ENCODE results near the gene GAB4.
"Not testable (repeated sequence)": the region's sequence is repeated elsewhere in the genome, so short reads cannot be mapped to it uniquely, and the experiment has no call there.

GAB4 gene

GRCh38 chr22:16955081-16955480 lies 52.9 kb downstream of the GAB4 start:
- Mint-ChIP-seq H3K4me1 (peaks cover 11% of the 10 kb centered on the region), H3K27ac (no peak overlapping the region), H3K36me3 (no peaks in the 10 kb centered on the region), H3K4me3 (no peak overlapping the region), H3K9me3 (no peaks in the 10 kb centered on the region)
- ATAC-seq (no peak), DNase-seq (ENCODE audit: low spot score in 2 of 2) (no peak)

- ATAC-seq (no peak), DNase-seq (ENCODE audit: low spot score in 2 of 2) (no peak)
- Mint-ChIP-seq H3K9me3 (no peaks in the 10 kb centered on the region), H3K36me3 (no peaks in the 10 kb centered on the region), H3K4me3 (no peak overlapping the region), H3K4me1 (peaks cover 11% of the 10 kb centered on the region), H3K27ac (no peak overlapping the region)
Measured at GRCh38 chr22:16954060-16954403, 54.0 kb downstream of the GAB4 start.

DNA sequence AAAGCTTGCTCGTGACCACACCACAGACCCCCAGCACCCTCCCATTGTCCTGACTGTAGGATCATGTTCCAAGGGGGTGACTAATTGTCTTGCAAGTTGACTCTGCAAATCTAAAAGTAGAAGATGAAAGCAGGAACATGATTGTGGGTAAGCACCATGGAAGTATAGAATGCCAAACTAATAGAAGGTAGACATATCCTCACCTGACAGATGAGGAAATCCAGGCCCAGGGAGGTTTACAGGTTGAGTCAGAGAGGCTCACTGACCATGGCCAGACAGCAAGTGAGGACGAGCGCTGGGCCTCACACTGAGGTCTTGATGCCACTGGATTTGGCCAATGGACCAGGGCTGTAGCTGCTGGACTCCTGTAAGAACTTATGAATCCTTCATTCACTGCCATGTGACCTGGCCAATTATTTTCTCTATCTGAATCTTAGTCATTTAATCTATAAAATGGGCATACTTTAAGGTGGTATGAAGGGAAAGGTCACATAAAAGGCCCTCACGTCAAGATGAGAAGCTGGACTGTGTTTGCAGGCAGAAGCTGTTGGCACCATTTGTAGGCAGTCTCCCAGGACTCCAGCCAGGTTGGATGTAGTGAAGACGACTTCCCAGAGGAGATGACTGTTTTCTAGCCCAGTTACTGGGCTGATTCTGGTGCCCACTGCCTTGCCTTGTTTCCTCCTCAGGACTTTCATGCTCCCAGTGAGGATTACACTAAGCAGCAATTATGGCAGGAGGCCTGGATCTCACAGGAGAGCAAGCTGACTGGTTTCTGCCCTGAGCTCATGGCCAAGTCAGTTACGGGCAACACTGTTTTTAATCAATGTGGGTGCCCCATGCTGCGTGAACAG lies 54.6 kb downstream of the GAB4 start:
- no peak for ATAC-seq
- no peak overlapping the region for H3K27ac Mint-ChIP-seq

GRCh38 chr22:16949561-16949960 lies 58.5 kb downstream of the GAB4 start:
- Mint-ChIP-seq H3K36me3 (no peaks in the 10 kb centered on the region), H3K4me3 (no peak overlapping the region), H3K4me1 (no peaks in the 10 kb centered on the region), H3K27ac (no peak overlapping the region), H3K9me3 (no peaks in the 10 kb centered on the region)
- ATAC-seq: peak; percentile 69
- no peak for DNase-seq (ENCODE audit: low spot score in 2 of 2)

More for the DNA sequence above, 54.6 kb downstream of the GAB4 start:
- no peaks in the 10 kb centered on the region for H3K9me3 Mint-ChIP-seq
- no peak overlapping the region for H3K4me3 Mint-ChIP-seq
- H3K36me3 Mint-ChIP-seq: no peaks in the 10 kb centered on the region
- peaks cover 11% of the 10 kb centered on the region for H3K4me1 Mint-ChIP-seq
- no peak for DNase-seq (ENCODE audit: low spot score in 2 of 2)

- no peak for DNase-seq (ENCODE audit: low spot score in 2 of 2)
- H3K4me1 Mint-ChIP-seq: no peaks in the 10 kb centered on the region
- no peak overlapping the region for H3K4me3 Mint-ChIP-seq
- ATAC-seq: no peak
- no peaks in the 10 kb centered on the region for H3K36me3 Mint-ChIP-seq
- H3K27ac Mint-ChIP-seq: no peak overlapping the region
- no peaks in the 10 kb centered on the region for H3K9me3 Mint-ChIP-seq
Measured at GRCh38 chr22:16937811-16938210, 70.2 kb downstream of the GAB4 start.

DNA sequence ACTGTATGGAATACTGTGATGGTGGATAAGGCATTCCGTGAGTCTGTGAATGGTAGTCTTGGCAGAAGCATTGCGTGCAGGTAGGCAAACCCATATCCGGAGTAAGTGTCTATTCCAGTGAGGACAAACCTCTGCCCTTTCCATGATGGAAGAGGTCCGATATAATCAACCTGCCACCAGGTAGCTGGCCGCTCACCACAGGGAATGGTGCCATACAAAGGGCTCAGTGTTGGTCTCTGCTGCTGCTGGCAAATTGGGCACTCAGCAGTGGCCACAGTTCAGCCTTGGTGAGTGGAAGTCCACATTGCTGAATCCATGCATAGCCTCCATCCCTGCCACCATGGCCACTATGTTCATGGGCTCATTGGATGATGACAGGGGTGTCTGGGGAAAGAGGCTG lies 70.8 kb downstream of the GAB4 start:
- not testable (repeated sequence) for H3K27ac Mint-ChIP-seq; H3K4me1 Mint-ChIP-seq; ATAC-seq; H3K4me3 Mint-ChIP-seq; H3K9me3 Mint-ChIP-seq; H3K36me3 Mint-ChIP-seq; DNase-seq (ENCODE audit: low spot score in 2 of 2)

DNA sequence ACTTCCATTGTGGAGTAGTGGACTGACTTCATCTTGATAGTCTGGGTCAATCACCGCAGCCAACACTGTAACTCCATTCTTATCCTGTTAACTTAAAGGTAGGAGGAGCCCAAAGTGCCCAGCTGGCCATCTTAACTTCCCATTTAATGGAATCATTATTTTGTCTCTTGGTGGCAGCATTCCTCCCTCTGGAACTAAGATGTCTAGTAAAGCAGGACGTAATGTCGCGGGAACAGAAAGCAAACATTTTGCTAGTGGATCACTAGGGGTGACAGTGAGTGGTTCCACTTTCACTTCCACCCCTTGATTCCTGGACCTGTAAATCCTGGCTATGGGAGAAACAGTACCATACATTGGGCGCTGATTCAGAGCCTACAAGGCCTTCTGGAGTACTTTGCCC lies 71.4 kb downstream of the GAB4 start:
- H3K4me1 Mint-ChIP-seq: no peaks in the 10 kb centered on the region
- H3K9me3 Mint-ChIP-seq: no peaks in the 10 kb centered on the region
- H3K4me3 Mint-ChIP-seq: no peak overlapping the region
- no peak overlapping the region for H3K27ac Mint-ChIP-seq
- H3K36me3 Mint-ChIP-seq: no peaks in the 10 kb centered on the region
- DNase-seq (ENCODE audit: low spot score in 2 of 2): no peak
- no peak for ATAC-seq

DNA sequence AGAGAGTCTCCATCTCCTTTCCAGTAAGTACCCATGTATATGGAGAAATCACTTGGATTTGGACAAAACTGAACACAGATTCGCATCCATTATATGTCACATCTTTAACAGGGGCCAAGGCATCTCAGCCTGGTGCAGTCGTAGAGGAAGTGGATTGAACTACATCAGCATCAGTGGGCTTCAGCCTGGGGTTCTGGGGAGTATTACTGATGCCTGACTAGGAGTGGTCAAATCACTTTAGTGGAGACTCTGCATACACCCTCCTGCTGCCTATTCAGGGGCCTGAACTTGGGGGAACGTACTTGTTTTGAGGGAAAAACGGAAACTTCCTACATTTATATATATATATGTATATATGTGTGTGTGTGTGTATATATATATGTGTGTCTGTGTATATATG lies 72.8 kb downstream of the GAB4 start:
- DNase-seq (ENCODE audit: low spot score in 2 of 2) (no peak), ATAC-seq (peak; percentile 13)
- Mint-ChIP-seq H3K9me3 (no peaks in the 10 kb centered on the region), H3K4me1 (no peaks in the 10 kb centered on the region), H3K36me3 (no peaks in the 10 kb centered on the region), H3K4me3 (no peak overlapping the region), H3K27ac (no peak overlapping the region)

- no peak for ATAC-seq
- H3K27ac Mint-ChIP-seq: no peak overlapping the region
Measured at GRCh38 chr22:16933291-16934282, 74.4 kb downstream of the GAB4 start.

DNA sequence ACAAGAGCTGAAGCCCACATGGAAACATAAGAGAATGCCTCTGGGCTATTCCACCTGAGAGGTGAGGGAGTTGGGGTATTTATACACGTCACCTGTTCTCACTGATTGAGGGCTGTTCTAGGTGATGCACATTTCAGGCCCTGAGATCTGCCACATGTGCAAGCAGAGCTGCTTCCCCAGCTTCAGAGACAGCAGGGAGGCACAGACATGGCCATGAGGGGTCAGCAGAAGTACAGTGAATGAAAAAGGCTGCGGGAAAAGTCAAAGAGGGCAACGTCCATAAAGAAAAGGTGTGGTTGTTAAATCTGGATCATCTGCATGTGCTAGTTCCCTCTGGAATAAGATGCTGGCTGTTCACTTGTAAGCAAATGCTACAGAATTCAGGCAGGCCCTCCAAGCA lies 75.4 kb downstream of the GAB4 start:
- Mint-ChIP-seq H3K27ac (no peak overlapping the region), H3K4me3 (no peak overlapping the region)
- ATAC-seq: no peak

More at GRCh38 chr22:16933291-16934282, 74.4 kb downstream of the GAB4 start:
- no peak overlapping the region for H3K4me3 Mint-ChIP-seq
- no peak for DNase-seq (ENCODE audit: low spot score in 2 of 2)
- no peaks in the 10 kb centered on the region for H3K4me1 Mint-ChIP-seq
- H3K36me3 Mint-ChIP-seq: no peaks in the 10 kb centered on the region
- H3K9me3 Mint-ChIP-seq: no peaks in the 10 kb centered on the region

DNA sequence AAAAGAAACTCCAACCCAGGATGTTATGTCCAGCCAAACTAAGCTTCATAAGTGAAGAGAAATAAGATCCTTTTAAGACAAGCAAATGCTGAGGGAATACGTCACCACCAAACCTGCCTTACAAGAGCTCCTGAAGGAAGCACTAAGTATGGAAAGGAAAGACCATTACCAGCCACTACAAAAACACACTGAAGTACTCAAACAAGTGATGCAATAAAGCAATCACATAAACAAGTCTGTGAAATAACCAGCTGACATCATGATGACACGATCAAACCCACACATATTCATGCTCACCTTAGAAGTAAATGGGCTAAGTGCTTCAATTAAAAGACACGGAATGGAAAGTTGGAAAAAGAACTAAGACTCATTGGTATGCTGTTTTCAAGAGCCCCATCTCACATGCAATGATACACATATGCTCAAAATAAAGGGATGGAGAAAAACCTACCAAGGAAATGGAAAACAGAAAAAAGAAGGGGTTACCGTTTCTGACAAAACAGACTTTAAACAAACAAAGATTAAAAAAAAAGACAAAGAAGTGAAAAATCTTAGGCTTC lies 82.5 kb downstream of the GAB4 start:
- no peak overlapping the region for H3K27ac Mint-ChIP-seq

More for the DNA sequence above, 75.4 kb downstream of the GAB4 start:
- Mint-ChIP-seq H3K9me3 (no peaks in the 10 kb centered on the region), H3K4me1 (no peaks in the 10 kb centered on the region), H3K36me3 (no peaks in the 10 kb centered on the region)
- no peak for DNase-seq (ENCODE audit: low spot score in 2 of 2)

DNA sequence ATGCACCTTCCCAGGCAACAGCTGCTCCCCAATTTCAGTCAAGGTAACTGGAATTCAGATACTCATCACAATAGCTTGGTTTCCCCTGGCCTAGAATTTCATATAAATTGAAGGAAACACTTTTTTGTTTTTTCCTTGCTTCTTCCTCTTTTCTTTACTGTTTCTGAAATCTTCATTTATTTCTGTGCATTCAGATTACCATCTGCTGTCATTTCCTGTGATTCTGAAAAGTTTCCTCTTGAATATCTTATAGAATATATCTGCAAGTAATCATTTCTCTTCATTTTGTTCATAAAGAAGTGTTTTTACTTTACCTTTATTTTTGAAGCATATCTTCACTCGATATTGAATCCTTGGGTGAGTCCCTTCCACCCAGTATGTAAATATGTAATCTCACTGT lies 85.3 kb downstream of the GAB4 start:
- no peaks in the 10 kb centered on the region for H3K36me3 Mint-ChIP-seq
- H3K9me3 Mint-ChIP-seq: no peaks in the 10 kb centered on the region
- H3K27ac Mint-ChIP-seq: no peak overlapping the region
- peaks cover under 1% of the 10 kb centered on the region for H3K4me1 Mint-ChIP-seq
- H3K4me3 Mint-ChIP-seq: no peak overlapping the region
- DNase-seq (ENCODE audit: low spot score in 2 of 2) (no peak), ATAC-seq (no peak)

More for the DNA sequence above, 82.5 kb downstream of the GAB4 start:
- H3K4me1 Mint-ChIP-seq: no peaks in the 10 kb centered on the region
- DNase-seq (ENCODE audit: low spot score in 2 of 2) (no peak), ATAC-seq (no peak)
- no peaks in the 10 kb centered on the region for H3K36me3 Mint-ChIP-seq
- no peaks in the 10 kb centered on the region for H3K9me3 Mint-ChIP-seq
- H3K4me3 Mint-ChIP-seq: no peak overlapping the region

DNA sequence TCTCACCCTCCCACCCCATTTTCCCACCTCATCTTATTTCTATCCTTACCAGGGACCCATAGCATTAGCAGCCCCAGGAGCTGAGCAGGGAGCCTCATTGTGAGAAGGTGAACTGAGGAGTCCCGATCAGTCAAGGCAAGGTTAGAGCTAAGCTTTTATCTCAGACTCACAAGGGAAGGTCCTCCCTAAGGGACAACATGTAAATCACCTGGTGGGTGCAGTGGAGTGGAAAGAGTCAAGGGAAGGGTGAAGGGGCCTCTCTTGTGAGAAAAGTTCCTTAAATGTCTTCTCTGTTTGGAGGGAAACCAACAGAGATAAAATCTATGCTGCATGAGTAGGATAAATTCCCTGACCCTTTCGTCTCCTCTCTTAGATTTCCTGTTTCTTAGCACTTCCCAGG lies 85.9 kb downstream of the GAB4 start:
- H3K4me1 Mint-ChIP-seq: peaks cover 6% of the 10 kb centered on the region
- ATAC-seq (no peak), DNase-seq (ENCODE audit: low spot score in 2 of 2) (no peak)
- no peaks in the 10 kb centered on the region for H3K9me3 Mint-ChIP-seq
- no peak overlapping the region for H3K4me3 Mint-ChIP-seq
- no peaks in the 10 kb centered on the region for H3K36me3 Mint-ChIP-seq
- H3K27ac Mint-ChIP-seq: no peak overlapping the region

- H3K27ac Mint-ChIP-seq: no peak overlapping the region
- H3K4me1 Mint-ChIP-seq: peaks cover 6% of the 10 kb centered on the region
- H3K9me3 Mint-ChIP-seq: no peaks in the 10 kb centered on the region
- DNase-seq (ENCODE audit: low spot score in 2 of 2) (peak; percentile 27 to 75), ATAC-seq (peak; percentile 37)
- H3K36me3 Mint-ChIP-seq: no peaks in the 10 kb centered on the region
- H3K4me3 Mint-ChIP-seq: no peak overlapping the region
Measured at GRCh38 chr22:16917144-16918003, 90.6 kb downstream of the GAB4 start.

DNA sequence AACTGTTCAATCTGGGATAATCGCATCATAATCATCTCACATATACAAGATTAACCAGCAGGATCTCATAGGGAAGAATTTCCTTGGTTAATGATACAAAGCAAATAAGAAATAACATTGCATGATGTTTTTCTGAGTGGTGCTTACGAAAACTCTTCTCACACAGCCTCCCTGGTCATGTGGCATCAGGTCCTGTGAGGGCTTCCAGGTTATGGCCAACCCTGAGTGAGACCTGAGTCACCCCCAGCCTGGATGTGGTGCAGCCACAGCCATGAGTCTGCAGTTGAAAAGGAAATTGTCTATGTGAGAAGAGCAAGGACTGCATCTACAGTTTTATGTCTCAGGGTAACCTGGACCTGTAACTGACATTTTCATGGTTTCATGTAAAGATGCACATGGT lies 92.3 kb downstream of the GAB4 start:
- H3K4me1 Mint-ChIP-seq: peaks cover 6% of the 10 kb centered on the region
- DNase-seq (ENCODE audit: low spot score in 2 of 2) (no peak), ATAC-seq (peak; percentile 84)
- H3K4me3 Mint-ChIP-seq: no peak overlapping the region
- no peak overlapping the region for H3K27ac Mint-ChIP-seq
- no peaks in the 10 kb centered on the region for H3K9me3 Mint-ChIP-seq
- no peaks in the 10 kb centered on the region for H3K36me3 Mint-ChIP-seq
